Measurements from ENCODE around the gene EXTL2.
"Not testable (repeated sequence)": the region's sequence is repeated elsewhere in the genome, so short reads cannot be mapped to it uniquely, and the experiment has no call there.

Gene EXTL2

GRCh38 chr1:100894603-100895539 lies at the start of gene EXTL2:
EXTL2 (minus strand) TSS chr1:100894842; CDS start chr1:100888757, 6,085 bp downstream.
- DNase-seq: peak; percentile 88

- no peak for DNase-seq
These were observed 48.9 kb upstream of the EXTL2 start for GRCh38 chr1:100943533-100943932.

GRCh38 chr1:100942304-100943046 lies 47.8 kb upstream of the EXTL2 start:
- DNase-seq: no peak

- no peak for DNase-seq
These were observed 47.1 kb upstream of the EXTL2 start for GRCh38 chr1:100941580-100942216.

GRCh38 chr1:100941098-100941527 lies 46.5 kb upstream of the EXTL2 start:
- no peak for DNase-seq

- DNase-seq: no peak
These were observed 41.7 kb upstream of the EXTL2 start for GRCh38 chr1:100936194-100936967.

GRCh38 chr1:100933555-100933954 lies 38.9 kb upstream of the EXTL2 start:
- not testable (repeated sequence) for DNase-seq

GRCh38 chr1:100931716-100932115 lies 37.1 kb upstream of the EXTL2 start:
- no peak for DNase-seq

- DNase-seq: no peak
These were observed 35.9 kb upstream of the EXTL2 start for GRCh38 chr1:100930494-100930893.

- DNase-seq: no peak
These were observed 33.5 kb upstream of the EXTL2 start for GRCh38 chr1:100928128-100928527.

GRCh38 chr1:100927276-100927675 lies 32.6 kb upstream of the EXTL2 start:
- DNase-seq: peak; percentile 70

GRCh38 chr1:100926240-100926639 lies 31.6 kb upstream of the EXTL2 start:
- no peak for DNase-seq

- DNase-seq: no peak
These were observed 30.3 kb upstream of the EXTL2 start for GRCh38 chr1:100924991-100925390.

GRCh38 chr1:100924212-100924611 lies 29.6 kb upstream of the EXTL2 start:
- no peak for DNase-seq

- no peak for DNase-seq
These were observed 26.6 kb upstream of the EXTL2 start for GRCh38 chr1:100921110-100921706.

GRCh38 chr1:100912019-100912418 lies 17.4 kb upstream of the EXTL2 start:
- no peak for DNase-seq

- DNase-seq: no peak
These were observed 14.4 kb upstream of the EXTL2 start for GRCh38 chr1:100909018-100909417.

- no peak for DNase-seq
These were observed 13.2 kb upstream of the EXTL2 start for GRCh38 chr1:100907887-100908286.

GRCh38 chr1:100905181-100905580 lies 10.5 kb upstream of the EXTL2 start:
- no peak for DNase-seq

- DNase-seq: no peak
These were observed 9.9 kb upstream of the EXTL2 start for GRCh38 chr1:100904528-100904927.

GRCh38 chr1:100903777-100904176 lies 9.1 kb upstream of the EXTL2 start:
- no peak for DNase-seq

- DNase-seq: no peak
These were observed 7.7 kb upstream of the EXTL2 start for GRCh38 chr1:100902365-100902764.

Data from activated effector memory CD4-positive, alpha-beta T cell treated with anti-CD3 and anti-CD28 coated beads, Interleukin-2, amount 50 U/mL, for 16 hours (primary cell).